Aortic smooth muscle cell (primary cell): ENCODE results near the gene FATE1. TPM values are rescaled to one million over a fixed set of nuclear protein-coding genes. Genes with fewer than 3 reads are reported as not detected.

Source experiments
- total RNA-seq: library from RNA; depleted of rRNA; stranded (reverse); fragments of >200 nt; gene quantifications from 2 replicates; pipeline ENCODE4 v1.2.3, GENCODE V29; 2014

FATE1 gene
- total RNA-seq = not detected in 2 replicates

GRCh38 chrX:151715752-151716151 lies at the start of gene FATE1:
TSS of gene FATE1 (plus strand) at chrX:151716035. CDS start at chrX:151716120, 85 bp downstream.

GRCh38 chrX:151694661-151695582 lies 20.9 kb upstream of the FATE1 start, which contains the start of gene PRRG3:
TSS of gene PRRG3 (plus strand) at chrX:151695458. CDS start at chrX:151698815, 3,357 bp downstream.

GRCh38 chrX:151734446-151734845 lies 18.6 kb downstream of the FATE1 start, which contains the start of gene CNGA2:
TSS of gene CNGA2 (plus strand) at chrX:151734746. CDS start at chrX:151738484, 3,738 bp downstream.

Other genes starting within 250 kb of the FATE1 start
- not detected in 2 replicates for gene PASD1, start 152.4 kb upstream of the FATE1 start, total RNA-seq
- gene PRRG3, start 20.6 kb upstream of the FATE1 start, total RNA-seq = not detected in 2 replicates
- gene CNGA2, start 18.7 kb downstream of the FATE1 start, total RNA-seq = not detected in 2 replicates
- not detected in 2 replicates for gene MAGEA4, start 196.9 kb downstream of the FATE1 start, total RNA-seq